GM19023 (cell line): ENCODE data around the gene SPSB2.
"Not testable (repeated sequence)": the region's sequence is repeated elsewhere in the genome, so short reads cannot be mapped to it uniquely, and the experiment has no call there.

ENCODE experiments used
- ATAC-seq: cut with Tn5 transposase; IDR thresholded peaks from one replicate; pipeline ENCODE4 v1.9.1; 2021; ENCODE audit warnings: mild to moderate bottlenecking, moderate library complexity; ENCODE audit not compliant: unreplicated experiment

The SPSB2 gene

GRCh38 chr12:6872073-6873048 is 742 bp downstream of the SPSB2 start:
- peak; percentile 33 for ATAC-seq

- no peak for ATAC-seq
Measured at GRCh38 chr12:6871052-6871957, 1.8 kb downstream of the SPSB2 start.

- ATAC-seq: not testable (repeated sequence)
Measured at GRCh38 chr12:6870304-6870703, 2.8 kb downstream of the SPSB2 start.

GRCh38 chr12:6869049-6870021 is 3.8 kb downstream of the SPSB2 start:
- ATAC-seq: no peak

- ATAC-seq: no peak
Measured at GRCh38 chr12:6868211-6869048, 4.7 kb downstream of the SPSB2 start.

- peak; percentile 66 for ATAC-seq
Measured at GRCh38 chr12:6867413-6868210, 5.5 kb downstream of the SPSB2 start, which contains the start of gene TPI1. Gene TPI1, plus strand, starts transcription at chr12:6867531. Its CDS starts 36 bp downstream, at chr12:6867567.

- peak; percentile 1 for ATAC-seq
Measured at GRCh38 chr12:6866920-6867412, 6.1 kb downstream of the SPSB2 start.

GRCh38 chr12:6866163-6866919 is 6.8 kb downstream of the SPSB2 start:
- ATAC-seq: no peak

GRCh38 chr12:6865307-6865706 is 7.8 kb downstream of the SPSB2 start:
- not testable (repeated sequence) for ATAC-seq

GRCh38 chr12:6863586-6864321 is 9.3 kb downstream of the SPSB2 start:
- no peak for ATAC-seq

GRCh38 chr12:6863033-6863432 is 10.1 kb downstream of the SPSB2 start:
- no peak for ATAC-seq

- no peak for ATAC-seq
Measured at GRCh38 chr12:6861391-6861790, 11.7 kb downstream of the SPSB2 start.

- ATAC-seq: no peak
Measured at GRCh38 chr12:6860942-6861341, 12.2 kb downstream of the SPSB2 start.

- no peak for ATAC-seq
Measured at GRCh38 chr12:6860116-6860515, 13.0 kb downstream of the SPSB2 start.

GRCh38 chr12:6858799-6859198 is 14.3 kb downstream of the SPSB2 start:
- ATAC-seq: no peak

- no peak for ATAC-seq
Measured at GRCh38 chr12:6855322-6855721, 17.8 kb downstream of the SPSB2 start.

GRCh38 chr12:6854036-6854435 is 19.1 kb downstream of the SPSB2 start:
- no peak for ATAC-seq
